ENCODE measurements around the gene MSI2. TPM values are rescaled to one million over a fixed set of nuclear protein-coding genes. Genes with fewer than 3 reads are reported as not detected.

MSI2 gene
- total RNA-seq, 2 experiments from 2014 or later, result 59.6 to 61.7 TPM

DNA sequence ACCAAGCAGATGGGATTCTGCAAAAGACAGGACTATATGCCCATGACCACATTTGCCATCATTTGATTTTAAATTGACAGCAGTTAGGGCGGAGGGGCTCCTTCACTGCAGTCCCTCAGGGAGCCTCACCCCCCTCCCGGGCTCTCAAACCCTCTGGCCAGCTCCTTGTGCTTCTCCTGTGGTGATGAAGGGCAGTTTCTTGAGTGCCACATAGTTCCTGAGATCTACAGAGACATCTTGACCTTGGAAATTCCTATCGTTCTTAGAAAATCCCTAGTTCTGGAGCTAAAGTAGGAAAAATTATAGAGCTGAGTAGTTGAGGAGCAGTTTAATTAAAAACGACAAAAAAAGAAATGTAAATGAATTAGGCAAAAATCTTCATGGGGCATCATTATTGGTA lies 257.2 kb downstream of the MSI2 start:
- no peak overlapping the region for H3K27ac Mint-ChIP-seq
- no peak for TF ChIP-seq CTCF (IDR thresholded peaks at IDR 0.05)
- ChIA-PET CTCF (interaction anchor here (1.2 to 3.1 kb wide), 2 partner anchors 270 to 384 kb away, joined by 4 to 15 read pairs; no protein-coding TSS in a partner anchor), POLR2A (no interaction called here)
- no peak overlapping the region for H3K4me3 Mint-ChIP-seq
- H3K36me3 Mint-ChIP-seq (ENCODE audit: low read depth), result no peaks in the 10 kb centered on the region
- no peaks in the 10 kb centered on the region for H3K27me3 Mint-ChIP-seq
- ATAC-seq (no peak), DNase-seq (no peak)
- intact Hi-C loops (cut with micrococcal nuclease), result no loop called here
- H3K9me3 Mint-ChIP-seq, result no peaks in the 10 kb centered on the region
- H3K4me1 Mint-ChIP-seq (ENCODE audit: low read depth), result peaks cover 14% of the 10 kb centered on the region

DNA sequence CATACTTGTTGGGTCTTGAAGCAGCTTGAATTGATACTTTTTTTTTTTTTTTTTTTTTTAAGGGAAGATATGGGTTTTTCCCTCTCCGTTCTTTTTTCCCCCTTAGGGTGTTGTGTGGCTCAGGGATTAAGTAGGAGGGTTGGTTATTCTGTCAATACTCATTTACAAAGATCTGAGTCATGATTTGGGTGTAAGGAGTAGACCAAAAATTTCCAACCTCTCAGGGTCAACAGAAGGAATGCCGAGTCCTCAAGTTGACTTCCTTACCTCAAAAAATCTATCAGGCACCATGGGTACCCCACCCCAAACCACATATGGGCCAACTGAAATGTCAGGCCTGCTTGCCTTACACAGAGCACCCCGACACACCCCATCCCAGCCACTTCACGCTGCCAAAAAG lies 258.3 kb downstream of the MSI2 start:
- Mint-ChIP-seq H3K36me3 (ENCODE audit: low read depth) (peaks cover 2% of the 10 kb centered on the region), H3K27me3 (no peaks in the 10 kb centered on the region), H3K9me3 (no peaks in the 10 kb centered on the region), H3K4me1 (ENCODE audit: low read depth) (peaks cover 13% of the 10 kb centered on the region), H3K27ac (no peak overlapping the region), H3K4me3 (no peak overlapping the region)
- ChIA-PET CTCF (interaction anchor here (0.6 to 3.1 kb wide), 3 partner anchors 8 to 271 kb away, joined by 3 to 15 read pairs (median 6); no protein-coding TSS in a partner anchor), POLR2A (no interaction called here)
- no peak for ATAC-seq
- no peak for TF ChIP-seq CTCF (IDR thresholded peaks at IDR 0.05)
- no peak for DNase-seq
- intact Hi-C loops (cut with micrococcal nuclease), result no loop called here

- H3K4me3 Mint-ChIP-seq, result no peak overlapping the region
Measured at GRCh38 chr17:57515662-57516211, 259.4 kb downstream of the MSI2 start.

GRCh38 chr17:57516290-57517230 lies 260.2 kb downstream of the MSI2 start:
- ATAC-seq (no peak), DNase-seq (no peak)
- Mint-ChIP-seq H3K27me3 (no peaks in the 10 kb centered on the region), H3K9me3 (no peaks in the 10 kb centered on the region), H3K4me1 (ENCODE audit: low read depth) (peaks cover 9% of the 10 kb centered on the region), H3K4me3 (no peak overlapping the region), H3K36me3 (ENCODE audit: low read depth) (peaks cover 2% of the 10 kb centered on the region), H3K27ac (no peak overlapping the region)
- CTCF ChIA-PET, result interaction anchor here (1.9 kb wide), 1 partner anchor 10 kb away, joined by 6 read pairs; no protein-coding TSS in a partner anchor
- intact Hi-C loops (cut with micrococcal nuclease), result no loop called here
- no peak for TF ChIP-seq CTCF (IDR thresholded peaks at IDR 0.05)
- POLR2A ChIA-PET, result no interaction called here

More at GRCh38 chr17:57515662-57516211, 259.4 kb downstream of the MSI2 start:
- Mint-ChIP-seq H3K36me3 (ENCODE audit: low read depth) (peaks cover 2% of the 10 kb centered on the region), H3K4me1 (ENCODE audit: low read depth) (peaks cover 9% of the 10 kb centered on the region), H3K9me3 (no peaks in the 10 kb centered on the region), H3K27ac (no peak overlapping the region), H3K27me3 (no peaks in the 10 kb centered on the region)
- DNase-seq (no peak), ATAC-seq (no peak)
- intact Hi-C loops (cut with micrococcal nuclease), result no loop called here
- CTCF ChIA-PET, result interaction anchor here (1.9 to 3.1 kb wide), 2 partner anchors 9 to 272 kb away, joined by 6 to 15 read pairs; no protein-coding TSS in a partner anchor
- POLR2A ChIA-PET, result no interaction called here
- no peak for TF ChIP-seq CTCF (IDR thresholded peaks at IDR 0.05)

GRCh38 chr17:57517273-57517631 lies 260.9 kb downstream of the MSI2 start:
- peaks cover 2% of the 10 kb centered on the region for H3K36me3 Mint-ChIP-seq (ENCODE audit: low read depth)
- intact Hi-C loops (cut with micrococcal nuclease), result no loop called here
- ChIA-PET POLR2A (no interaction called here), CTCF (no interaction called here)
- H3K9me3 Mint-ChIP-seq, result no peaks in the 10 kb centered on the region
- no peak for ATAC-seq
- no peak for DNase-seq
- H3K27ac Mint-ChIP-seq, result no peak overlapping the region
- H3K4me1 Mint-ChIP-seq (ENCODE audit: low read depth), result peaks cover 9% of the 10 kb centered on the region
- no peaks in the 10 kb centered on the region for H3K27me3 Mint-ChIP-seq
- no peak for TF ChIP-seq CTCF (IDR thresholded peaks at IDR 0.05)
- H3K4me3 Mint-ChIP-seq, result no peak overlapping the region

Measured in activated CD8-positive, alpha-beta T cell treated with anti-CD3 and anti-CD28 coated beads for 36 hours (primary cell).